NCI-H1930 (cell line): ENCODE measurements around the gene DTHD1.

Experiments
- DNase-seq, 2 experiments: peaks; one replicate each; lab custom pipeline; 2025; lab: John Stamatoyannopoulos, UW

The DTHD1 gene

GRCh38 chr4:36313703-36314102 lies 32.3 kb downstream of the DTHD1 start:
- no peak for DNase-seq

DNA sequence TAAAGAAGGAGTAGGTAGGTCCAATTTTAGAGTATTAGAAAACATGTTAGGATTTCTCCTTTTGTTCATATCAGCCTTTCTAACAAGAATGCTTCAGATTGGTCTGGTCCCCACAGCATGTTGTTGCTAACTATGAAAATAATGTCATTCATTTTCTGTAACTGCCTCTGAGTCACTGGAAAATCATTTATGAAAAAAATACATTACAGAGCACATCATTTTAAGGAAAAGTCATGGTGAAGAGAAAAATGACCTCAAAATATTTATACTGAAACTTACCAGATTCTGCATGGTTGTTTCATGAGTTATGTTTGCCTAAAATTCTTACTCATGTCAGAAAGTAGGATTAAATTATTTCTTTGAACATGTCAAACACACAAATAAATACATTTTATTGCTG lies 35.2 kb downstream of the DTHD1 start:
- DNase-seq = no peak

GRCh38 chr4:36317721-36318120 lies 36.3 kb downstream of the DTHD1 start:
- DNase-seq = no peak

DNA sequence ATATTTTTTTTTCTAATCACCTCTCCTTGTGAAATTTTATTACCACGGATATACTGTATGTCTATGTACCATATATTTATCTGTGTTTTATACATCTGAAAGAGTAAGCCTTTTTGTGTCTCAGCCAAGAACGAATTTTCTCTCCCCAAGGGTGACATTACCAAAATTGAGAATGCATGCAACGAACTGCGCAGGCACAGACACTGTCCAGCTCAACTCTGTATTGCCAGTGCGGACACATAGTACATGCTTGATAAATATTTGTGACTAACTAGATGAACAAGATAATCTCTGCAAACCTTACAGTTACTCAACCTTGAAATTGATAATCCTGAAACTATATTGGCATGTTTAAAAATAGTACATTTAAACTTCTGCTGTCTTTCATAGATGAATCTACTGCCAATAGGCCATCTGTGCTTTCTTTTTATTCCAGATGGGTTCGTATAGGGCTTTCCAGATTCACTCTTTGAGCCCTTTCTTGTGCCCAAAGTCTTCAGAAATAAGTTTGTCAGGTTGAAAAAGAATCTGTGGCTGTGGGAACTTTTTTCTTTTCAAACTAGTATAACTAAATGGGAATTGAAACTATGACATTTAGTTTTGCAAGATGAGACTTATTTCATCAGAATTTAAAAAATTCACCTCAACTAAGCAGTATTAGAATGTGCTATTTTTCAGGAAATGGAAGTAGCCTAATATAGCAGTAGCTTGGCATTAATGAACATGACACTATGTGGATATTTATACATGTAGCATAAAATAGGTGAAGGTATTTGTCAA lies 38.9 kb downstream of the DTHD1 start:
- DNase-seq = no peak

DNA sequence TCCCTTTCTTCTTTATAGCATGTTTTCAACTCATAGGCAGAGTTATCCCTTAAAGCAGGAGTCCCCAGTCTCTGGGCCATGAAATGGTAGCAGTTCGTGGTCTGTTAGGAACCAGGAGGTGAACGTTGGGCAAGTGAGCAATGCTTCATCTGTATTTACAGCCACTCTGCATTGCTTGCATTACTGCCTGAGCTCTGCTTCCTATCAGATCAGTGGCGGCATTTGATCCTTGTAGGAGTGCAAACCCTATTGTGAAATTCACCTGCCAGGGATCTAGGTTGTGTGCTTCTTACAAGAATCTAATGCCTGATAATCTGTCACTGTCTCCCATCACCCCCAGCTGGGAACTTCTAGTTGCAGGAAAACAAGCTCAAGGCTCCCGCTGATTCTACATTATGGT lies 39.8 kb downstream of the DTHD1 start:
- DNase-seq = no peak

DNA sequence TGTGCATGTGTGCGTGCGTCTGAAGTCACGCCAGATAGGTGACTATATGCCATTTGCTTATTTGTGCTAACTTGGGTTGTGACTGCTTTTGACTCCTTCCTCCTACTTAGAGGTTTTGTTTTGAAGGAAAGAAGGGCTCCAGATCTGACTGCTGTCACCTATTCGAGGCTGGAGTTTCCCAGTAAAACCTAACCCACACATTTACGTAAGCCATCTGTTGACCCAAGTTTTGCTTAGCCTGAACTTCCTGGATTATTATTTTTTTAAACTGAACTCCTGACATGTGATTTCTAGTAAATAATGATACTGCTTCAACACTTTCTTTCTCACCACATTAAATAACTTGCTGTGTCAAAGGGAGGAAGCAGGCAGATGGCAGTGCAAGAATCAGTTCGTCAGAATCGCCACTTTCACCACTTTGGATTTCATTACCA lies 41.5 kb downstream of the DTHD1 start:
- no peak for DNase-seq

GRCh38 chr4:36323816-36324419 lies 42.5 kb downstream of the DTHD1 start:
- DNase-seq = no peak

DNA sequence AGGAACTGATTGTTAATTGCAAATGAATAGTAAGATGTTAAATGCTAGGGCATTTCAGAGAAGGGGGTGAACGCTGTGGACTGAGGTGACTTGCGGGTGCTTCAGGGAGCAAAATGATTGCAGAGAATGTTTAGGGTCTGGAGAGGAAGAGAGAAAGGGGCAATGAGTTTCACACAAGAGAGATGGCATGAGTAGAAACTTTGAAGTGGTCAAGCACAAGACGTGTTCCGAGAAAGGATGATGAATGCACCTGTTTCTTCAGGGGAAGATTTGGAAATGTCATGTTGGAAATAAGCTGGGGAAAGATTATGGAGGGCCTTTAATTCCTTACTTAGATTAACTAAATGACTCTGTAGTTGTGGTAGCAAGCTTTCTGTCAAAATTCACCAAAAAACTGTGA lies 43.4 kb downstream of the DTHD1 start:
- DNase-seq = no peak

- DNase-seq = no peak
Observed at GRCh38 chr4:36325499-36325898, 44.1 kb downstream of the DTHD1 start.

DNA sequence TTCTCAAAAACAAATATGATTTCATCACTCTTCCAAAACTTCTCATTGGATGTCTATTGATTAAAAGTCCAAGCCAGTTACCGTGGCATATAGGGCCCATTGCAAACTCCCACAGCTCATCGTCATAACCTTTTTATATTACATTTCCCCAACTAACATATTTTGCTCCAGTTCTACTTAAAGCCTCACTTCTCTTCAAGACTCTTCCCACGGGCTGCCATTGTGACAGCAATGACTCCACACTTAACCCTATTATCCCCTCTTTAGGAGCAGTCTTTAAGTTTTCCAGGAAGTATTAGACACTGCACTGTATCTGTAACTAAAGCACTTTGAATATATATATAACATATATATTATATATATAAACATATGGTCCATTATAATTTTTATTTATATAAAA lies 44.5 kb downstream of the DTHD1 start:
- no peak for DNase-seq

GRCh38 chr4:36326476-36327029 lies 45.1 kb downstream of the DTHD1 start:
- no peak for DNase-seq

DNA sequence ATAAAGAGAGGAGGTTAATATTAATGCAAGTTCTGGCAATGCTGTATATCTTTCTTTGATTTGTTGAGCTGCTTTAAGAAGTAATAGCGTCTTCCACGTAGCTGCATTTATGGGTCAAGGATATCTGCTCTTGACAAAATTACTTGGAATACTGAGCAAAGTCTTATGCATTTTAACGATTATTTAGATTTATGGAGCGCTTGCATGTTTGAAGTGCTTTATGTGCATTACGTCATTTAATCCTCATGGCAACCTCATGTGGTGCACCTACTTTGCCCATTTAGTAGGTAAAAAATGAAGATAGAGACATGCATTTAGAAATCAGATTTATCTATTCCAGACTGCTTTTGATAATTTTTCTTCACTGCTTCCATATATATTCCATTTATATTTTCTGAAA lies 46.0 kb downstream of the DTHD1 start:
- DNase-seq = no peak

DNA sequence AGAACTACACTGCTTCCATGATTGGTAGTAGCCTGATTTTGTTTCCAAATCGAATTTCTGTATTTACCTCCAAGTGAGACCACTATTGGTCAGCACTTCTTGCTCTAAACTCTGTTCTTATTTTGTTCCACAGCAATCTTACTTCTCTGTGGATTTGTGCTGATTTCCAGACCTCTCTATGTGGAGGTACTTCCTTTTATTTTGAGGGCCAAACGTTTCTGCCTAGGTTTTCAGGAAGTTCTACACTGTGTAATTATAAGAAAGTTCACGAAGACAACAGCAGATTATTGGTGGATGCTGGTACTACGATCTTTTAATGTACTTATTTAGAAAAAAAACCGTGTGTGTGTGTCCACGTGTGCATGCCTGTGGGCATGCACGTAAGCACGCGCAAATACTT lies 46.7 kb downstream of the DTHD1 start:
- no peak for DNase-seq

- DNase-seq = no peak
Observed at GRCh38 chr4:36329228-36329627, 47.8 kb downstream of the DTHD1 start.

GRCh38 chr4:36330796-36331195 lies 49.4 kb downstream of the DTHD1 start:
- no peak for DNase-seq

GRCh38 chr4:36332023-36332781 lies 50.8 kb downstream of the DTHD1 start:
- DNase-seq = no peak

GRCh38 chr4:36332782-36333131 lies 51.3 kb downstream of the DTHD1 start:
- no peak for DNase-seq

GRCh38 chr4:36333303-36333877 lies 52.0 kb downstream of the DTHD1 start:
- no peak for DNase-seq

DNA sequence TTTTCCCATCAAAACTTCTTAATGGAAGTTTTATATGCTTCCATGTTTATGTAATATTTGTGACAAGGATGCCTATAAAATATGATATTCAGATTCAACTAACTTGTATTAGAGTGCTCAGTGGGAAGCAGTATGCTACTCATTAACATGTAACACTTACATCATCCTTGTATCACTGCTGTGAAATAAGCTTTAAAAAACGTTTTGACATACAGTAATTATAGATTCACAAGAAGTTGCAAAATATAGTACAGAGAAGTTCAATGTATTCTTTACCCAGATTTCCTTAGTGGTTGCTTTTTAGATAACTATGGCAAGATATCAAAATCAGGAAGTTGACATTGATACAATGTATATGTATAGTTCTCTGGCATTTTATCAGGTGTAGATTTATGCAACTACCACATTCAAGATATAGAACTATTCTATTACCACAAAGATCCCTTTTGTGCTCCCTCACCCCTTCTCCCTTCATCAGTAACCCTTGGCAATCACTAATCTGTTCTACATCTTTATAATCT lies 56.3 kb downstream of the DTHD1 start:
- DNase-seq = no peak

GRCh38 chr4:36338973-36339372 lies 57.6 kb downstream of the DTHD1 start:
- no peak for DNase-seq

GRCh38 chr4:36341936-36342335 lies 60.5 kb downstream of the DTHD1 start:
- DNase-seq = no peak

GRCh38 chr4:36343501-36344175 lies 62.2 kb downstream of the DTHD1 start:
- no peak for DNase-seq
